Limb (tissue), 2 donors: ENCODE measurements around the gene GAR1.
"Not testable (repeated sequence)": the region's sequence is repeated elsewhere in the genome, so short reads cannot be mapped to it uniquely, and the experiment has no call there.

Experiments used
- DNase-seq, 2 donors: peaks; one replicate each; pipeline ENCODE4 v3.0.0-alpha.2; 2016; ENCODE audit errors: extremely low spot score in 2 of 2

Gene GAR1

GRCh38 chr4:109846395-109847098, 31.0 kb downstream of the GAR1 start:
- DNase-seq, result no peak

- DNase-seq, result no peak
Measured at GRCh38 chr4:109847896-109848442, 32.4 kb downstream of the GAR1 start, which contains the start of gene LRIT3. LRIT3 (plus strand) TSS chr4:109848107; CDS start chr4:109848202, 95 bp downstream.

GRCh38 chr4:109848501-109848900, 32.9 kb downstream of the GAR1 start:
- no peak for DNase-seq

- no peak for DNase-seq
Measured at GRCh38 chr4:109850601-109851000, 35.0 kb downstream of the GAR1 start.

GRCh38 chr4:109859426-109860300, 44.1 kb downstream of the GAR1 start:
- DNase-seq, result not testable (repeated sequence)

- no peak for DNase-seq
Measured at GRCh38 chr4:109861271-109861670, 45.7 kb downstream of the GAR1 start.

GRCh38 chr4:109861916-109862511, 46.5 kb downstream of the GAR1 start:
- DNase-seq, result no peak

- DNase-seq, result no peak
Measured at GRCh38 chr4:109864134-109864533, 48.6 kb downstream of the GAR1 start.

GRCh38 chr4:109870061-109870460, 54.5 kb downstream of the GAR1 start:
- DNase-seq, result no peak

GRCh38 chr4:109872065-109872464, 56.5 kb downstream of the GAR1 start:
- DNase-seq, result no peak

- DNase-seq, result no peak
Measured at GRCh38 chr4:109872950-109873656, 57.5 kb downstream of the GAR1 start.

- DNase-seq, result no peak
Measured at GRCh38 chr4:109873791-109874514, 58.4 kb downstream of the GAR1 start.
